Stimulated activated CD8-positive, alpha-beta memory T cell treated with anti-CD3 and anti-CD28 coated beads, Interleukin-15, amount 100 ng/mL, for 1 hour (primary cell): Measurements from ENCODE around the gene DIAPH1.

Source experiments
- DNase-seq: peaks from one replicate; pipeline ENCODE4 v3.0.0-alpha.2; 2020; ENCODE audit warnings: low read depth

DIAPH1 gene

GRCh38 chr5:141484310-141484640, 134.5 kb downstream of the DIAPH1 start:
- no peak for DNase-seq

DNA sequence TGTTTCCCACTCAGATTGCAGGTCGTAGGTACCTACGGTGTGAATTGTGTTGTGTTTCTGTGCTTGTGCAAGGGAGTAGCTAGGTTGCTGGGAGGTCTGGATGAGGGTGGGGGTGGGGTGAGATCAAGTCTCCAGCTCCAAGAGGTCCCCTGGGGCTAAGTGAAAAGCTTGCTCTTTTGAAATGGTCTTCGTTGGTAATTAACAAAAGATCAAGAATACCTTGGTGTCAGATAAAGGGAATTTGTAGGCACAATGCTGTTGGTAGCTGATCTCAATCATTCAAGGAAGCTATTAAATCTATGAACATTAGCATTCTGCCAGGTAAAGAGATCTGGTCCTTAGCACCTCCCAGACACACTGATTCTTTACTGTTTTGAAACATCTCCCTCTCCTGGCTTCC, 134.9 kb downstream of the DIAPH1 start:
- no peak for DNase-seq

- DNase-seq: no peak
Measured at GRCh38 chr5:141479776-141480175, 139.0 kb downstream of the DIAPH1 start.

GRCh38 chr5:141478321-141478945, 140.4 kb downstream of the DIAPH1 start:
- no peak for DNase-seq

DNA sequence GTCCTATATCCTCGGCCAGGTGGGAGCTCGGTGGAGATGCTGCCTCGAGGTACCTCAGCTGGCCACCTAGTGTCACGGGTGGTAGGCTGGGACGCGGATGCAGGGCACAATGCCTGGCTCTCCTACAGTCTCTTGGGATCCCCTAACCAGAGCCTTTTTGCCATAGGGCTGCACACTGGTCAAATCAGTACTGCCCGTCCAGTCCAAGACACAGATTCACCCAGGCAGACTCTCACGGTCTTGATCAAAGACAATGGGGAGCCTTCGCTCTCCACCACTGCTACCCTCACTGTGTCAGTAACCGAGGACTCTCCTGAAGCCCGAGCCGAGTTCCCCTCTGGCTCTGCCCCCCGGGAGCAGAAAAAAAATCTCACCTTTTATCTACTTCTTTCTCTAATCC, 141.0 kb downstream of the DIAPH1 start:
- DNase-seq: no peak

DNA sequence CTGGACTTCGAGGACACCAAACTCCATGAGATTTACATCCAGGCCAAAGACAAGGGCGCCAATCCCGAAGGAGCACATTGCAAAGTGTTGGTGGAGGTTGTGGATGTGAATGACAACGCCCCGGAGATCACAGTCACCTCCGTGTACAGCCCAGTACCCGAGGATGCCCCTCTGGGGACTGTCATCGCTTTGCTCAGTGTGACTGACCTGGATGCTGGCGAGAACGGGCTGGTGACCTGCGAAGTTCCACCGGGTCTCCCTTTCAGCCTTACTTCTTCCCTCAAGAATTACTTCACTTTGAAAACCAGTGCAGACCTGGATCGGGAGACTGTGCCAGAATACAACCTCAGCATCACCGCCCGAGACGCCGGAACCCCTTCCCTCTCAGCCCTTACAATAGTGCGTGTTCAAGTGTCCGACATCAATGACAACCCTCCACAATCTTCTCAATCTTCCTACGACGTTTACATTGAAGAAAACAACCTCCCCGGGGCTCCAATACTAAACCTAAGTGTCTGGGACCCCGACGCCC, 141.7 kb downstream of the DIAPH1 start:
- DNase-seq: no peak

- DNase-seq: no peak
Measured at GRCh38 chr5:141476132-141476911, 142.5 kb downstream of the DIAPH1 start.

- DNase-seq: no peak
Measured at GRCh38 chr5:141475625-141476131, 143.1 kb downstream of the DIAPH1 start, which contains the start of gene PCDHGC3. TSS of gene PCDHGC3 (plus strand) at chr5:141475966. CDS start at chr5:141476117, 151 bp downstream.

DNA sequence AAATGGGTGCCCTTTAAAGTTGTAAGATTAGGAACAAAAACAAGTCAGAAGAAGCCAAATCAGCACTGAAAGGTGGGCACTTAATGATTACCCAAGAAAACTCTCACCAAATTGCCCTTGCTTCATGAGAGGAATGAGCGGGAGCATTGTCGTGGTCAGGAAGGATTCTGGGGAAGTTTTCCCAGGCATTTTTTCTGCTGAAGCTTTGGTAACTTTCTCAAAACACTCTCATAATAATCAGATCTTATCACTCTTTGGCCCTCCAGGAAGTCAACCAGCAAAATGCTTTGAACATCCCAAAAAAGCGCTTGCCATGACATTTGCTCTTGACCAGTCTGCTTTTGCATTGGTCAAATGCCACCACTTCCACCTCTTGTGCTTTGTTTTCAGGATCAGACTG, 153.4 kb downstream of the DIAPH1 start:
- no peak for DNase-seq
